ENCODE results near the gene PIGQ. TPM values are rescaled to one million over a fixed set of nuclear protein-coding genes. Genes with fewer than 3 reads are reported as not detected.

The PIGQ gene
- total and polyA plus RNA-seq, 2 experiments from 2014 or later, result 30.2 to 62.3 TPM

DNA sequence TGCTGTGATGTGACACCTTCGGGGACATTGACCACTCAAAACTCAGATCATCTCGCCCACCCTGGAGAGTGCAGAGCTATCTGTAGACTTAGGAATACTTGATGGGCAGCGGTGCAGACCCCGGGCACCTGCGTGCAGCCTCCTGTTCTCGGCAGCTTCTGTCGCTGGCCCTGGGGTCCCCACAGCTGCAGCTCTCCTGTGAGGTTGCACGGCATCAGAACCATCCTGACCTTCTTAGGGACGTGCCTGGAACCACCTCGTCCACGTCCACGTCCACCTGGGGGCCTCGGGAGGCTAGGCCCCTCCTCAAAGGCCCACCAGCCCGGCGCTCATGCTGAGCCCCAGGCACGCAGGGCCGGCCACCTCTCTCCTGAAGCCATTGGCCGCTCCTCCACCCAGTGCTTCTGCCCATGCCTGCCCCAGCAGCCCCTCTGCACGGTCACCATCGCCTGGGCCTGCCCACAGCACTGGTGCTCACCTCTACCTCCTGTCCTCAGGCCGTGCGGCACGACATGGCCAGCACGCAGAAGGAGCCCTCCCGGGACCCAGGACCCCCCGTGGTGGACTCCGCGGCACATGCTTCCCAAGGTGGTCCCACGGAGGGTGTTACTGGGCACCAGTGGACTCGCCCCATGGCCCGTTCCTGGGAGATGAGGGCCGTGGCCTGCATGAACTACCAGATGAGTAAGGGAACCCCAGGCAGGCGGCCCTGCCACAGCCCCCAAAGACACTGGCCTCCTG lies 58.7 kb downstream of the PIGQ start:
- no peak for DNase-seq (ENCODE audit: low spot score)
- Mint-ChIP-seq H3K36me3 (ENCODE audit: low read depth) (no peaks in the 10 kb centered on the region; the same call in 2 of the 3 replicates), H3K27me3 (ENCODE audit: insufficient read depth, low read depth, poor library complexity) (peaks cover 16% of the 10 kb centered on the region), H3K4me3 (no peak overlapping the region), H3K27ac (peak overlapping the region; percentile 77), H3K4me1 (peaks cover 22% of the 10 kb centered on the region), H3K9me3 (no peaks in the 10 kb centered on the region)
- Histone ChIP-seq H3K4me1 (ENCODE audit: insufficient read depth) (peaks cover 13% of the 10 kb centered on the region), H3K36me3 (ENCODE audit: insufficient read depth) (no peaks in the 10 kb centered on the region), H3K79me2 (replicated peaks; ENCODE audit: insufficient read depth) (no peaks in the 10 kb centered on the region), H2AFZ (no peak overlapping the region), H3F3A (replicated peaks; ENCODE audit: low read depth) (0 out of 2 replicates have a peak, but pooled peaks cover 8% of the 10 kb centered on the region), H3K27ac (ENCODE audit: low read depth) (no peak overlapping the region), H4K20me1 (replicated peaks; ENCODE audit: insufficient read depth) (0 out of 2 replicates have a peak, but pooled peaks cover 6% of the 10 kb centered on the region), H3K9me2 (ENCODE audit: insufficient read depth) (no peaks in the 10 kb centered on the region), H3K4me3 (no peak overlapping the region), H3K27me3 (ENCODE audit: insufficient read depth) (no peaks in the 10 kb centered on the region), H3K4me2 (no peak overlapping the region)
- no peak for ATAC-seq
- TF ChIP-seq CREB1 (CRISPR knock-in tag; IDR thresholded peaks at IDR 0.05; ENCODE audit: low read depth) (no peak), JUNB (IDR thresholded peaks at IDR 0.05; ENCODE audit: unreplicated experiment) (no peak), ZNF462 (CRISPR knock-in tag; IDR thresholded peaks at IDR 0.05) (no peak), ZNF331 (CRISPR knock-in tag; IDR thresholded peaks at IDR 0.05; ENCODE audit: low read depth) (no peak), CTCF (conservative IDR thresholded peaks at IDR 0.05; ENCODE audit: low read depth in 2 of 2) (no peak), NANOG (IDR thresholded peaks at IDR 0.05; ENCODE audit: borderline replicate concordance) (no peak), STAT1 (IDR thresholded peaks at IDR 0.05; ENCODE audit: unreplicated experiment) (no peak), EZH2phosphoT487 (IDR thresholded peaks at IDR 0.05; ENCODE audit: unreplicated experiment) (no peak), EZH2 (IDR thresholded peaks at IDR 0.05; ENCODE audit: low read depth, unreplicated experiment) (no peak), POLR2AphosphoS5 (IDR thresholded peaks at IDR 0.05; ENCODE audit: low read depth) (no peak), ZNF114 (CRISPR knock-in tag; IDR thresholded peaks at IDR 0.05) (no peak)
- TF ChIP-seq, protein P1, sequence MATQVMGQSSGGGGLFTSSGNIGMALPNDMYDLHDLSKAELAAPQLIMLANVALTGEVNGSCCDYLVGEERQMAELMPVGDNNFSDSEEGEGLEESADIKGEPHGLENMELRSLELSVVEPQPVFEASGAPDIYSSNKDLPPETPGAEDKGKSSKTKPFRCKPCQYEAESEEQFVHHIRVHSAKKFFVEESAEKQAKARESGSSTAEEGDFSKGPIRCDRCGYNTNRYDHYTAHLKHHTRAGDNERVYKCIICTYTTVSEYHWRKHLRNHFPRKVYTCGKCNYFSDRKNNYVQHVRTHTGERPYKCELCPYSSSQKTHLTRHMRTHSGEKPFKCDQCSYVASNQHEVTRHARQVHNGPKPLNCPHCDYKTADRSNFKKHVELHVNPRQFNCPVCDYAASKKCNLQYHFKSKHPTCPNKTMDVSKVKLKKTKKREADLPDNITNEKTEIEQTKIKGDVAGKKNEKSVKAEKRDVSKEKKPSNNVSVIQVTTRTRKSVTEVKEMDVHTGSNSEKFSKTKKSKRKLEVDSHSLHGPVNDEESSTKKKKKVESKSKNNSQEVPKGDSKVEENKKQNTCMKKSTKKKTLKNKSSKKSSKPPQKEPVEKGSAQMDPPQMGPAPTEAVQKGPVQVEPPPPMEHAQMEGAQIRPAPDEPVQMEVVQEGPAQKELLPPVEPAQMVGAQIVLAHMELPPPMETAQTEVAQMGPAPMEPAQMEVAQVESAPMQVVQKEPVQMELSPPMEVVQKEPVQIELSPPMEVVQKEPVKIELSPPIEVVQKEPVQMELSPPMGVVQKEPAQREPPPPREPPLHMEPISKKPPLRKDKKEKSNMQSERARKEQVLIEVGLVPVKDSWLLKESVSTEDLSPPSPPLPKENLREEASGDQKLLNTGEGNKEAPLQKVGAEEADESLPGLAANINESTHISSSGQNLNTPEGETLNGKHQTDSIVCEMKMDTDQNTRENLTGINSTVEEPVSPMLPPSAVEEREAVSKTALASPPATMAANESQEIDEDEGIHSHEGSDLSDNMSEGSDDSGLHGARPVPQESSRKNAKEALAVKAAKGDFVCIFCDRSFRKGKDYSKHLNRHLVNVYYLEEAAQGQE (IDR thresholded peaks at IDR 0.05; ENCODE audit: unreplicated experiment), result no peak
- TF ChIP-seq, protein P2, sequence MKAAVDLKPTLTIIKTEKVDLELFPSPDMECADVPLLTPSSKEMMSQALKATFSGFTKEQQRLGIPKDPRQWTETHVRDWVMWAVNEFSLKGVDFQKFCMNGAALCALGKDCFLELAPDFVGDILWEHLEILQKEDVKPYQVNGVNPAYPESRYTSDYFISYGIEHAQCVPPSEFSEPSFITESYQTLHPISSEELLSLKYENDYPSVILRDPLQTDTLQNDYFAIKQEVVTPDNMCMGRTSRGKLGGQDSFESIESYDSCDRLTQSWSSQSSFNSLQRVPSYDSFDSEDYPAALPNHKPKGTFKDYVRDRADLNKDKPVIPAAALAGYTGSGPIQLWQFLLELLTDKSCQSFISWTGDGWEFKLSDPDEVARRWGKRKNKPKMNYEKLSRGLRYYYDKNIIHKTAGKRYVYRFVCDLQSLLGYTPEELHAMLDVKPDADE (IDR thresholded peaks at IDR 0.05), result no peak

Data from GM23338 (cell line).